ENCODE data around the gene NEU3.

- TF ChIP-seq EZH2 (IDR thresholded peaks at IDR 0.05) (no peak), POLR2AphosphoS5 (IDR thresholded peaks at IDR 0.05; ENCODE audit: borderline replicate concordance, low read depth, low read length) (no peak)
Observed at GRCh38 chr11:74978041-74978440, 10.7 kb upstream of the NEU3 start.
